ENCODE measurements around the gene HOXA3. TPM values are rescaled to one million over a fixed set of nuclear protein-coding genes. Genes with fewer than 3 reads are reported as not detected.

The HOXA3 gene
- total and polyA plus RNA-seq, 2 of the 13 experiments (the other 11 are each of a cell fraction or from before 2014, with no cell fraction given) = 2.9 to 4.6 TPM

GRCh38 chr7:27150568-27151340 lies 1.6 kb downstream of the HOXA3 start (continued):
- TF ChIP-seq ZBTB20 (CRISPR knock-in tag; IDR thresholded peaks at IDR 0.05; ENCODE audit: borderline replicate concordance, low read depth) (no peak; the same call in 1 of the 2 replicates), NFKBIZ (CRISPR knock-in tag; IDR thresholded peaks at IDR 0.05) (no peak), PHF21A (CRISPR knock-in tag; IDR thresholded peaks at IDR 0.05) (peak; percentile 49), ZNF746 (CRISPR knock-in tag; IDR thresholded peaks at IDR 0.05) (no peak), MIER2 (CRISPR knock-in tag; IDR thresholded peaks at IDR 0.05) (0 out of 2 replicates have a peak, but pooled peaks have one; percentile 44), NKX3-1 (CRISPR knock-in tag; IDR thresholded peaks at IDR 0.05) (no peak), ELF3 (CRISPR knock-in tag; IDR thresholded peaks at IDR 0.05) (0 out of 2 replicates have a peak, but pooled peaks have one; percentile 19), HNRNPH1 (optimal IDR thresholded peaks at IDR 0.05; ENCODE audit: low read depth, low read length) (no peak), SRF (IDR thresholded peaks at IDR 0.05; ENCODE audit: low read depth, low read length) (no peak), ZKSCAN1 (IDR thresholded peaks at IDR 0.05; ENCODE audit: low read length) (no peak), KLF12 (CRISPR knock-in tag; IDR thresholded peaks at IDR 0.05; ENCODE audit: borderline replicate concordance) (no peak), NONO (IDR thresholded peaks at IDR 0.05) (no peak), NONO (CRISPR knock-in tag; conservative IDR thresholded peaks at IDR 0.05) (peak; percentile 70), GATAD1 (CRISPR knock-in tag; IDR thresholded peaks at IDR 0.05) (no peak), ETV6 (CRISPR knock-in tag; conservative IDR thresholded peaks at IDR 0.05) (no peak), SKI (IDR thresholded peaks at IDR 0.05; ENCODE audit: partially characterized antibody) (peak; percentile 76), POLR2G (IDR thresholded peaks at IDR 0.05; ENCODE audit: low read depth, low read length) (peak; percentile 26; the same call in 1 of the 2 replicates), ZFP41 (CRISPR knock-in tag; IDR thresholded peaks at IDR 0.05; ENCODE audit: borderline replicate concordance) (no peak), ZNF790 (CRISPR knock-in tag; IDR thresholded peaks at IDR 0.05; ENCODE audit: borderline replicate concordance) (0 out of 2 replicates have a peak, but pooled peaks have one; percentile 20), ZSCAN29 (CRISPR knock-in tag; conservative IDR thresholded peaks at IDR 0.05) (0 out of 2 replicates have a peak, but pooled peaks have one; percentile 52), BCL6 (CRISPR knock-in tag; IDR thresholded peaks at IDR 0.05) (no peak), GATAD2A (CRISPR knock-in tag; IDR thresholded peaks at IDR 0.05) (peak; percentile 8; the same call in 1 of the 2 replicates), HNRNPLL (IDR thresholded peaks at IDR 0.05; ENCODE audit: low read depth, low read length, poor library complexity, severe bottlenecking) (peak; percentile 91), ZNF546 (CRISPR knock-in tag; conservative IDR thresholded peaks at IDR 0.05) (no peak), FIP1L1 (IDR thresholded peaks at IDR 0.05; ENCODE audit: borderline replicate concordance, insufficient read depth, low read depth, low read length) (no peak)
- TF ChIP-seq, protein P1, sequence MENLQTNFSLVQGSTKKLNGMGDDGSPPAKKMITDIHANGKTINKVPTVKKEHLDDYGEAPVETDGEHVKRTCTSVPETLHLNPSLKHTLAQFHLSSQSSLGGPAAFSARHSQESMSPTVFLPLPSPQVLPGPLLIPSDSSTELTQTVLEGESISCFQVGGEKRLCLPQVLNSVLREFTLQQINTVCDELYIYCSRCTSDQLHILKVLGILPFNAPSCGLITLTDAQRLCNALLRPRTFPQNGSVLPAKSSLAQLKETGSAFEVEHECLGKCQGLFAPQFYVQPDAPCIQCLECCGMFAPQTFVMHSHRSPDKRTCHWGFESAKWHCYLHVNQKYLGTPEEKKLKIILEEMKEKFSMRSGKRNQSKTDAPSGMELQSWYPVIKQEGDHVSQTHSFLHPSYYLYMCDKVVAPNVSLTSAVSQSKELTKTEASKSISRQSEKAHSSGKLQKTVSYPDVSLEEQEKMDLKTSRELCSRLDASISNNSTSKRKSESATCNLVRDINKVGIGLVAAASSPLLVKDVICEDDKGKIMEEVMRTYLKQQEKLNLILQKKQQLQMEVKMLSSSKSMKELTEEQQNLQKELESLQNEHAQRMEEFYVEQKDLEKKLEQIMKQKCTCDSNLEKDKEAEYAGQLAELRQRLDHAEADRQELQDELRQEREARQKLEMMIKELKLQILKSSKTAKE (CRISPR knock-in tag; IDR thresholded peaks at IDR 0.05; ENCODE audit: borderline replicate concordance) = no peak
- TF ChIP-seq, protein P2, sequence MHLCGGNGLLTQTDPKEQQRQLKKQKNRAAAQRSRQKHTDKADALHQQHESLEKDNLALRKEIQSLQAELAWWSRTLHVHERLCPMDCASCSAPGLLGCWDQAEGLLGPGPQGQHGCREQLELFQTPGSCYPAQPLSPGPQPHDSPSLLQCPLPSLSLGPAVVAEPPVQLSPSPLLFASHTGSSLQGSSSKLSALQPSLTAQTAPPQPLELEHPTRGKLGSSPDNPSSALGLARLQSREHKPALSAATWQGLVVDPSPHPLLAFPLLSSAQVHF (CRISPR knock-in tag; IDR thresholded peaks at IDR 0.05) = no peak
- TF ChIP-seq, protein P3, sequence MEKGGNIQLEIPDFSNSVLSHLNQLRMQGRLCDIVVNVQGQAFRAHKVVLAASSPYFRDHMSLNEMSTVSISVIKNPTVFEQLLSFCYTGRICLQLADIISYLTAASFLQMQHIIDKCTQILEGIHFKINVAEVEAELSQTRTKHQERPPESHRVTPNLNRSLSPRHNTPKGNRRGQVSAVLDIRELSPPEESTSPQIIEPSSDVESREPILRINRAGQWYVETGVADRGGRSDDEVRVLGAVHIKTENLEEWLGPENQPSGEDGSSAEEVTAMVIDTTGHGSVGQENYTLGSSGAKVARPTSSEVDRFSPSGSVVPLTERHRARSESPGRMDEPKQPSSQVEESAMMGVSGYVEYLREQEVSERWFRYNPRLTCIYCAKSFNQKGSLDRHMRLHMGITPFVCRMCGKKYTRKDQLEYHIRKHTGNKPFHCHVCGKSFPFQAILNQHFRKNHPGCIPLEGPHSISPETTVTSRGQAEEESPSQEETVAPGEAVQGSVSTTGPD (CRISPR knock-in tag; IDR thresholded peaks at IDR 0.05) = no peak

All from HepG2 (cell line).